Middle frontal gyrus (tissue), 1 donor: ENCODE measurements around the gene UBASH3A.

Source experiments
- DNase-seq: peaks from one replicate; pipeline ENCODE4 v3.0.0-alpha.2; 2015; ENCODE audit warnings: low spot score; ENCODE audit errors: extremely low spot score

UBASH3A gene

GRCh38 chr21:42429021-42429420 is 25.3 kb downstream of the UBASH3A start:
- no peak for DNase-seq

GRCh38 chr21:42429856-42430255 is 26.2 kb downstream of the UBASH3A start:
- no peak for DNase-seq

- no peak for DNase-seq
Observed at GRCh38 chr21:42430521-42430920, 26.8 kb downstream of the UBASH3A start.

- no peak for DNase-seq
Observed at GRCh38 chr21:42431196-42431595, 27.5 kb downstream of the UBASH3A start.

- no peak for DNase-seq
Observed at GRCh38 chr21:42432695-42433094, 29.0 kb downstream of the UBASH3A start.

- DNase-seq = no peak
Observed at GRCh38 chr21:42433946-42434551, 30.3 kb downstream of the UBASH3A start.

- DNase-seq = no peak
Observed at GRCh38 chr21:42434884-42435283, 31.2 kb downstream of the UBASH3A start.

- no peak for DNase-seq
Observed at GRCh38 chr21:42435401-42435800, 31.7 kb downstream of the UBASH3A start.

GRCh38 chr21:42435833-42436232 is 32.1 kb downstream of the UBASH3A start:
- no peak for DNase-seq

- no peak for DNase-seq
Observed at GRCh38 chr21:42436914-42437313, 33.2 kb downstream of the UBASH3A start.

GRCh38 chr21:42437786-42438185 is 34.1 kb downstream of the UBASH3A start:
- no peak for DNase-seq

GRCh38 chr21:42438316-42439205 is 34.9 kb downstream of the UBASH3A start:
- no peak for DNase-seq

- no peak for DNase-seq
Observed at GRCh38 chr21:42439284-42440186, 35.8 kb downstream of the UBASH3A start.

GRCh38 chr21:42440187-42440792 is 36.6 kb downstream of the UBASH3A start:
- no peak for DNase-seq

- DNase-seq = no peak
Observed at GRCh38 chr21:42441963-42442362, 38.3 kb downstream of the UBASH3A start.

- no peak for DNase-seq
Observed at GRCh38 chr21:42443181-42443785, 39.6 kb downstream of the UBASH3A start.

GRCh38 chr21:42443876-42444744 is 40.4 kb downstream of the UBASH3A start:
- no peak for DNase-seq

- DNase-seq = no peak
Observed at GRCh38 chr21:42444745-42445059, 41.0 kb downstream of the UBASH3A start.

- DNase-seq = no peak
Observed at GRCh38 chr21:42445311-42445710, 41.6 kb downstream of the UBASH3A start.

- no peak for DNase-seq
Observed at GRCh38 chr21:42446531-42446930, 42.8 kb downstream of the UBASH3A start.
